AG09309 (cell line): ENCODE measurements around the gene CASZ1.

Source experiments
- DNase-seq: peaks from one replicate; pipeline ENCODE4 v3.0.0-alpha.2; 2010; ENCODE audit warnings: low read depth
- H3K4me3 ChIP-seq: 2 replicates; pipeline ENCODE4 v1.5.1; 2011; ENCODE audit warnings: mild to moderate bottlenecking, low read depth, low read length, moderate library complexity; ENCODE audit not compliant: control insufficient read depth
- TF ChIP-seq, protein P1 (sequence below): IDR thresholded peaks from 2 replicates; pipeline ENCODE4 v1.5.1; 2011; ENCODE audit warnings: mild to moderate bottlenecking, low read depth, low read length, inconsistent platforms; ENCODE audit not compliant: insufficient read depth, control insufficient read depth; ENCODE audit errors: missing control alignments

Gene CASZ1

DNA sequence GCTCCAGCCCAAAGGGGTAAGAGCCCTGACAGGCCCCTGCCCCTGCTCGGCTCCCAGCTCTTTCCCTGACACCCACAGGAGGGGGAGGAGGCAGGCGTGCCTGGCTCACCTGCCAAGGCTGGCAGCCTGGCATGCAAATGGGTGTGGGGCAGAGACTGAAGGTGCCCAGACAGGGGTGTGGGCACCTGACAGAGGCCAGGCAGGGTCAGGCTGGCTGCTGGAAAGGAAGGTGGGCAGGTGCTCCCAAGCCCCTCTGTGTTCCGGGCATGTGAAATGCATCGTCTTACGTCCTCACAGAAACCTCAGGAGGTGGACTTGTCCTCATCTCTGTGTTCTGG, 19.4 kb upstream of the CASZ1 start:
- H3K4me3 ChIP-seq, result no peak overlapping the region
- no peak for DNase-seq
- TF ChIP-seq, protein P1, sequence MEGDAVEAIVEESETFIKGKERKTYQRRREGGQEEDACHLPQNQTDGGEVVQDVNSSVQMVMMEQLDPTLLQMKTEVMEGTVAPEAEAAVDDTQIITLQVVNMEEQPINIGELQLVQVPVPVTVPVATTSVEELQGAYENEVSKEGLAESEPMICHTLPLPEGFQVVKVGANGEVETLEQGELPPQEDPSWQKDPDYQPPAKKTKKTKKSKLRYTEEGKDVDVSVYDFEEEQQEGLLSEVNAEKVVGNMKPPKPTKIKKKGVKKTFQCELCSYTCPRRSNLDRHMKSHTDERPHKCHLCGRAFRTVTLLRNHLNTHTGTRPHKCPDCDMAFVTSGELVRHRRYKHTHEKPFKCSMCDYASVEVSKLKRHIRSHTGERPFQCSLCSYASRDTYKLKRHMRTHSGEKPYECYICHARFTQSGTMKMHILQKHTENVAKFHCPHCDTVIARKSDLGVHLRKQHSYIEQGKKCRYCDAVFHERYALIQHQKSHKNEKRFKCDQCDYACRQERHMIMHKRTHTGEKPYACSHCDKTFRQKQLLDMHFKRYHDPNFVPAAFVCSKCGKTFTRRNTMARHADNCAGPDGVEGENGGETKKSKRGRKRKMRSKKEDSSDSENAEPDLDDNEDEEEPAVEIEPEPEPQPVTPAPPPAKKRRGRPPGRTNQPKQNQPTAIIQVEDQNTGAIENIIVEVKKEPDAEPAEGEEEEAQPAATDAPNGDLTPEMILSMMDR, result no peak

DNA sequence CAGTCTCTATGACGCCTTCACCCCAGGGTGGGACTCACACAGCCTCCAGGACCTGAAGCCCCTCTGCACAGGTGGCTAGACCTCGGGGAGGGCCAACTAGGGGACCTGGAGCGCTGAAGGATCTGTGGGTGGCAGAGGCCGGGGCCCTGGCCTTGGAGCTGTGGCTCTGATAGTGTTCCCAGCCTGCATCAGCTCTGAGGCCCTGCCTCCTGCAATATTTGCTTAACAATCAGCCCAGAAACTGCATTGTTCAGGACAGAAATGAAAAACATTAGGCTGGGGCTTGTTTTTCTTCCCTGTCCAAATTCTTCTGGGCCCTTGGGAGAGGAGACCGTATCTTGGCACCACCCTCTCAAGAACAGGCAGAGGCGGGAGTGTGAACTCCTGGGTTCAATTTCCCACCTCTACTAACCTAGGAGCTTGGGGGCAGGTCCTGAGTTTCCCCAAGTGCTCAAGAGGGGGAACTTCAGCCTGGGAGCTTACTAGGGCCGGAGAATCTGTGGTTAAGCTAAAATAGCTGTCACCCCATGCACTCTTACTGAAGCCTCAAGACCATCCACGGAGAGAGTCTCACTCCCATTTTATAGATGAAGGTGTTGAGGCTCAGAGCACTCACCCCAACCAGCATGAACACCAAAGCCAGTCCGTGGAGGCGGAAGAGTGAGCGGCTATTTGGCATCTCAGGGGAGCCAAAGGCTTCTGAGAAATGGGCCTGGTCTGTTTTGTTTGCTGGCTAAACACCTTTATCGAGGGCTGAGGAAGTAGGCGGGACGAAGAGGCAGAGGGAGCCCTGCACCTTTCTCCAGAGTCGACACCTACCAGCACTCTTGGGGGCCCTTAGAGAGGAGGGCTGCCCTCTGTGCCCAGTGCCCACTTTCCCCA, 18.8 kb upstream of the CASZ1 start:
- H3K4me3 ChIP-seq, result no peak overlapping the region
- TF ChIP-seq, protein P1, result no peak
- no peak for DNase-seq

DNA sequence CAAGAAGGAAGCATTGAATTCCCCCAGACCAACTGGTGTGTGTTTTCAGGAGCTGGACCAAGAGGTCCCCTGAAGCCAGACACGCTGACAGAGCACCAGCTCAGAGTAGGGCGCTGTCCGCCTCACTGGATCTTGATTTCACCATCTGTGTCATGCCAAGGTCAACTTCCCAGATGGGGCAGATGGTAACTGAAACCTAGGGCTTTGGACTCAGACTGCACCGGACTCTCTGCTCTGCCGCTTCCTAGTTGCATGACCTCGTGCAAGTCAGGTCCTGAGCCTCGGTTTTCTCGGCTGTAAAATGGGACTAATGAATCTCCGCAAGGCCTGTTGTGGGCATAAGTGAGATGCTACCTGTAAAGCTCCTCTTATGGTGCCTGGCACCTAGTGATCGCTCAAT, 17.9 kb upstream of the CASZ1 start:
- no peak for DNase-seq
- no peak overlapping the region for H3K4me3 ChIP-seq
- TF ChIP-seq, protein P1, result no peak

DNA sequence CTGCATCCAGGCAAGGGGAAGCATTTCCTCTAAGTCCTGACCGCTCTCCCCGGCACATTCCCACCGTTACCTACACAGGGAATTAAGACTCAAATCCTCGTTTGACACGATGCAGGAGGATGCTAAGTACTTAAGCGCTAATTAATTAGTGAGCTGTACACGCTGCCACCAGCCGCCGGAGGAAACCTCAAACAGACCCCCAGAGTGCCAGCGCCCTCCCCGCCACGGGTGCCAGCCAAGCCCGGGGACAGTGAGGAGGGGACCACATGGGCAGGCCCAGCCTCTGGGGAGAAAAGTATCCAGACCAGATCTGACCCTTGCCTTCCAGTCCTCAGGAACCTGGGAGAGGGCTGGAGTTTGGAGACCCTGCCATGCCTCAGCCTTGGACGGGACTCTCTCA, 17.4 kb upstream of the CASZ1 start:
- H3K4me3 ChIP-seq, result no peak overlapping the region
- DNase-seq, result no peak
- TF ChIP-seq, protein P1, result no peak

- no peak overlapping the region for H3K4me3 ChIP-seq
- TF ChIP-seq, protein P1, result no peak
Measured at GRCh38 chr1:10812387-10812915, 16.0 kb upstream of the CASZ1 start.

GRCh38 chr1:10808441-10808840, 12.0 kb upstream of the CASZ1 start:
- no peak overlapping the region for H3K4me3 ChIP-seq
- DNase-seq, result no peak
- TF ChIP-seq, protein P1, result no peak

More at GRCh38 chr1:10812387-10812915, 16.0 kb upstream of the CASZ1 start:
- DNase-seq, result no peak
